Activated naive CD8-positive, alpha-beta T cell (primary cell): ENCODE results near the gene HLF.
"Not testable (repeated sequence)": the region's sequence is repeated elsewhere in the genome, so short reads cannot be mapped to it uniquely, and the experiment has no call there.

Source experiments
- H3K27ac Mint-ChIP-seq: one replicate; pipeline ENCODE4 v1.8.0; 2021; ENCODE audit warnings: mixed read lengths
- H3K27me3 Mint-ChIP-seq: one replicate; pipeline ENCODE4 v1.8.0; 2021; ENCODE audit warnings: mixed read lengths
- H3K36me3 Mint-ChIP-seq: one replicate; pipeline ENCODE4 v1.8.0; 2021; ENCODE audit warnings: mixed read lengths
- H3K4me1 Mint-ChIP-seq: one replicate; pipeline ENCODE4 v1.8.0; 2021; ENCODE audit warnings: low read depth, mixed read lengths
- H3K4me3 Mint-ChIP-seq: one replicate; pipeline ENCODE4 v1.8.0; 2021; ENCODE audit warnings: mild to moderate bottlenecking, mixed read lengths
- H3K9me3 Mint-ChIP-seq: one replicate; pipeline ENCODE4 v1.8.0; 2021; ENCODE audit warnings: low read depth, mixed read lengths

Gene HLF

GRCh38 chr17:55327225-55328088, 62.7 kb downstream of the HLF start:
- Mint-ChIP-seq H3K4me1 (no peaks in the 10 kb centered on the region), H3K27ac (no peak overlapping the region), H3K4me3 (no peak overlapping the region), H3K9me3 (no peaks in the 10 kb centered on the region), H3K36me3 (peaks cover 5% of the 10 kb centered on the region), H3K27me3 (peaks cover 2% of the 10 kb centered on the region)

GRCh38 chr17:55328514-55328913, 63.8 kb downstream of the HLF start:
- H3K27ac Mint-ChIP-seq, H3K4me1 Mint-ChIP-seq, H3K27me3 Mint-ChIP-seq, H3K4me3 Mint-ChIP-seq, H3K9me3 Mint-ChIP-seq, H3K36me3 Mint-ChIP-seq: not testable (repeated sequence)

- no peaks in the 10 kb centered on the region for H3K9me3 Mint-ChIP-seq
- peaks cover 5% of the 10 kb centered on the region for H3K36me3 Mint-ChIP-seq
- H3K4me1 Mint-ChIP-seq = no peaks in the 10 kb centered on the region
- no peak overlapping the region for H3K4me3 Mint-ChIP-seq
- no peak overlapping the region for H3K27ac Mint-ChIP-seq
- H3K27me3 Mint-ChIP-seq = peaks cover 2% of the 10 kb centered on the region
Measured at GRCh38 chr17:55330344-55330933, 65.7 kb downstream of the HLF start.

GRCh38 chr17:55332296-55333041, 67.7 kb downstream of the HLF start:
- Mint-ChIP-seq H3K27me3 (peaks cover 2% of the 10 kb centered on the region), H3K27ac (no peak overlapping the region), H3K4me1 (no peaks in the 10 kb centered on the region), H3K9me3 (no peaks in the 10 kb centered on the region), H3K4me3 (no peak overlapping the region), H3K36me3 (peaks cover 5% of the 10 kb centered on the region)

- Mint-ChIP-seq H3K27me3 (peaks cover 2% of the 10 kb centered on the region), H3K9me3 (no peaks in the 10 kb centered on the region)
Measured at GRCh38 chr17:55334285-55334684, 69.5 kb downstream of the HLF start.

GRCh38 chr17:55334881-55335540, 70.3 kb downstream of the HLF start:
- peaks cover 5% of the 10 kb centered on the region for H3K4me1 Mint-ChIP-seq
- H3K27me3 Mint-ChIP-seq = peaks cover 5% of the 10 kb centered on the region
- H3K36me3 Mint-ChIP-seq = peaks cover 2% of the 10 kb centered on the region
- H3K27ac Mint-ChIP-seq = no peak overlapping the region
- no peak overlapping the region for H3K4me3 Mint-ChIP-seq
- H3K9me3 Mint-ChIP-seq = no peaks in the 10 kb centered on the region

More at GRCh38 chr17:55334285-55334684, 69.5 kb downstream of the HLF start:
- H3K4me1 Mint-ChIP-seq = no peaks in the 10 kb centered on the region
- peaks cover 2% of the 10 kb centered on the region for H3K36me3 Mint-ChIP-seq
- no peak overlapping the region for H3K4me3 Mint-ChIP-seq
- no peak overlapping the region for H3K27ac Mint-ChIP-seq

- no peak overlapping the region for H3K27ac Mint-ChIP-seq
- H3K27me3 Mint-ChIP-seq = peaks cover 6% of the 10 kb centered on the region
- H3K36me3 Mint-ChIP-seq = peaks cover 2% of the 10 kb centered on the region
- peaks cover 6% of the 10 kb centered on the region for H3K4me1 Mint-ChIP-seq
- no peak overlapping the region for H3K4me3 Mint-ChIP-seq
- H3K9me3 Mint-ChIP-seq = no peaks in the 10 kb centered on the region
Measured at GRCh38 chr17:55335625-55336024, 70.9 kb downstream of the HLF start.

GRCh38 chr17:55336426-55336825, 71.7 kb downstream of the HLF start:
- H3K27me3 Mint-ChIP-seq = peaks cover 6% of the 10 kb centered on the region
- no peak overlapping the region for H3K27ac Mint-ChIP-seq
- H3K4me1 Mint-ChIP-seq = peaks cover 6% of the 10 kb centered on the region
- no peak overlapping the region for H3K4me3 Mint-ChIP-seq
- peaks cover 2% of the 10 kb centered on the region for H3K36me3 Mint-ChIP-seq
- H3K9me3 Mint-ChIP-seq = no peaks in the 10 kb centered on the region

- H3K27me3 Mint-ChIP-seq = peaks cover 5% of the 10 kb centered on the region
- no peaks in the 10 kb centered on the region for H3K9me3 Mint-ChIP-seq
- no peak overlapping the region for H3K4me3 Mint-ChIP-seq
- peaks cover 30% of the 10 kb centered on the region for H3K4me1 Mint-ChIP-seq
- no peak overlapping the region for H3K27ac Mint-ChIP-seq
- no peaks in the 10 kb centered on the region for H3K36me3 Mint-ChIP-seq
Measured at GRCh38 chr17:55340176-55340575, 75.4 kb downstream of the HLF start.

GRCh38 chr17:55340686-55341085, 75.9 kb downstream of the HLF start:
- H3K27ac Mint-ChIP-seq = no peak overlapping the region
- peaks cover 30% of the 10 kb centered on the region for H3K4me1 Mint-ChIP-seq
- H3K9me3 Mint-ChIP-seq = no peaks in the 10 kb centered on the region

GRCh38 chr17:55341432-55341831, 76.7 kb downstream of the HLF start:
- H3K4me1 Mint-ChIP-seq = peaks cover 30% of the 10 kb centered on the region
- peaks cover 2% of the 10 kb centered on the region for H3K9me3 Mint-ChIP-seq
- no peak overlapping the region for H3K27ac Mint-ChIP-seq
- H3K27me3 Mint-ChIP-seq = peaks cover 5% of the 10 kb centered on the region
- H3K36me3 Mint-ChIP-seq = no peaks in the 10 kb centered on the region
- H3K4me3 Mint-ChIP-seq = no peak overlapping the region

More at GRCh38 chr17:55340686-55341085, 75.9 kb downstream of the HLF start:
- no peaks in the 10 kb centered on the region for H3K36me3 Mint-ChIP-seq
- no peak overlapping the region for H3K4me3 Mint-ChIP-seq
- H3K27me3 Mint-ChIP-seq = peaks cover 5% of the 10 kb centered on the region

- Mint-ChIP-seq H3K4me1 (peaks cover 32% of the 10 kb centered on the region), H3K9me3 (peaks cover 4% of the 10 kb centered on the region), H3K27ac (no peak overlapping the region), H3K36me3 (no peaks in the 10 kb centered on the region), H3K4me3 (no peak overlapping the region), H3K27me3 (peaks cover 5% of the 10 kb centered on the region)
Measured at GRCh38 chr17:55342800-55343585, 78.2 kb downstream of the HLF start.

- Mint-ChIP-seq H3K9me3 (peaks cover 4% of the 10 kb centered on the region), H3K4me3 (no peak overlapping the region), H3K27me3 (peaks cover 5% of the 10 kb centered on the region), H3K36me3 (no peaks in the 10 kb centered on the region), H3K4me1 (peaks cover 39% of the 10 kb centered on the region), H3K27ac (peak overlapping the region; percentile 29)
Measured at GRCh38 chr17:55343900-55344513, 79.2 kb downstream of the HLF start.

GRCh38 chr17:55344514-55344997, 79.8 kb downstream of the HLF start:
- H3K27ac Mint-ChIP-seq = no peak overlapping the region

More at GRCh38 chr17:55344514-55344997, 79.8 kb downstream of the HLF start:
- Mint-ChIP-seq H3K4me1 (peaks cover 38% of the 10 kb centered on the region), H3K27me3 (peaks cover 4% of the 10 kb centered on the region), H3K36me3 (no peaks in the 10 kb centered on the region), H3K4me3 (no peak overlapping the region), H3K9me3 (peaks cover 4% of the 10 kb centered on the region)
